Measurements from ENCODE around the gene PAF1. TPM values are rescaled to one million over a fixed set of nuclear protein-coding genes. Genes with fewer than 3 reads are reported as not detected.

Gene PAF1
- total RNA-seq, 4 donors from 2014 or later = 32.8 to 48.0 (median 44.0) TPM

GRCh38 chr19:39413272-39413910, 22.5 kb upstream of the PAF1 start:
- Histone ChIP-seq H3K36me3 (peaks cover under 1 to 31% of the 10 kb centered on the region in 2 donors), H3K27me3 (no peaks in the 10 kb centered on the region), H3K4me1 (peaks cover 0 to 64% (median 24%) of the 10 kb centered on the region in 3 donors), H3K9me3 (no peaks in the 10 kb centered on the region), H3K27ac (peak overlapping the region; percentile 96 to 100 (median 99)), H3K4me3 (peak overlapping the region; percentile 85 to 90)
- no peak for TF ChIP-seq POLR2A (IDR thresholded peaks at IDR 0.05)
- TF ChIP-seq POLR2AphosphoS5 (IDR thresholded peaks at IDR 0.05) = peak; percentile 51
- WGBS, 2 donors (ENCODE audit: low coverage in 1 of 2) = 0 to 1% methylated on average over 10 to 22 of the region's 54 CpGs
- no peak for ATAC-seq

DNA sequence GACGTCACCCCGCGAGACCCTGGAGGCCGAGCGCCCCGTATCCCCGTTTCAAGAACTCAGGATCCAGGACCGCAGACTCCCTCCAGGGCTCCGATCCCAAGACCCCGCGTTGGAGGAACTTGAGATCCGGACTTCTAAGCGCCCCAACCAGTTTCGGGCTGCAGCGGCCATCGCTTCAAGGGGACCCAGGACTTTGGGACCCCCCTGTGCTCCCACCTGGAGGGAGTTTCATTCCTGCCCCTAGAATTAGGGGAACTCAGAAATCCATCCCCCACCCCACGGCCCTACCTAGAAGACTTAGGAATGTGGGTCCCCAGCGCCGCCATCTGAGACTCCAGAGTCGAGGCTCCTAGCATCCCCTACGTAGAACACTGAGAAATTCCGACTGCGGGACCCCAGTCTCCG, 22.0 kb upstream of the PAF1 start:
- 0% methylated on average over 2 to 18 of the region's 24 CpGs for WGBS, 2 donors (ENCODE audit: low coverage in 1 of 2)
- Histone ChIP-seq H3K27me3 (no peaks in the 10 kb centered on the region), H3K4me1 (peaks cover 0 to 63% (median 24%) of the 10 kb centered on the region in 3 donors), H3K36me3 (peaks cover 4 to 31% of the 10 kb centered on the region in 2 donors), H3K9me3 (no peaks in the 10 kb centered on the region), H3K27ac (peak overlapping the region; percentile 96 to 100 (median 99)), H3K4me3 (peak overlapping the region; percentile 85 to 90)
- ATAC-seq = no peak
- TF ChIP-seq, protein P1, sequence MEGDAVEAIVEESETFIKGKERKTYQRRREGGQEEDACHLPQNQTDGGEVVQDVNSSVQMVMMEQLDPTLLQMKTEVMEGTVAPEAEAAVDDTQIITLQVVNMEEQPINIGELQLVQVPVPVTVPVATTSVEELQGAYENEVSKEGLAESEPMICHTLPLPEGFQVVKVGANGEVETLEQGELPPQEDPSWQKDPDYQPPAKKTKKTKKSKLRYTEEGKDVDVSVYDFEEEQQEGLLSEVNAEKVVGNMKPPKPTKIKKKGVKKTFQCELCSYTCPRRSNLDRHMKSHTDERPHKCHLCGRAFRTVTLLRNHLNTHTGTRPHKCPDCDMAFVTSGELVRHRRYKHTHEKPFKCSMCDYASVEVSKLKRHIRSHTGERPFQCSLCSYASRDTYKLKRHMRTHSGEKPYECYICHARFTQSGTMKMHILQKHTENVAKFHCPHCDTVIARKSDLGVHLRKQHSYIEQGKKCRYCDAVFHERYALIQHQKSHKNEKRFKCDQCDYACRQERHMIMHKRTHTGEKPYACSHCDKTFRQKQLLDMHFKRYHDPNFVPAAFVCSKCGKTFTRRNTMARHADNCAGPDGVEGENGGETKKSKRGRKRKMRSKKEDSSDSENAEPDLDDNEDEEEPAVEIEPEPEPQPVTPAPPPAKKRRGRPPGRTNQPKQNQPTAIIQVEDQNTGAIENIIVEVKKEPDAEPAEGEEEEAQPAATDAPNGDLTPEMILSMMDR (IDR thresholded peaks at IDR 0.05) = peak in 1 of 4 experiments; percentile 1
- TF ChIP-seq POLR2AphosphoS5 (IDR thresholded peaks at IDR 0.05) = no peak

DNA sequence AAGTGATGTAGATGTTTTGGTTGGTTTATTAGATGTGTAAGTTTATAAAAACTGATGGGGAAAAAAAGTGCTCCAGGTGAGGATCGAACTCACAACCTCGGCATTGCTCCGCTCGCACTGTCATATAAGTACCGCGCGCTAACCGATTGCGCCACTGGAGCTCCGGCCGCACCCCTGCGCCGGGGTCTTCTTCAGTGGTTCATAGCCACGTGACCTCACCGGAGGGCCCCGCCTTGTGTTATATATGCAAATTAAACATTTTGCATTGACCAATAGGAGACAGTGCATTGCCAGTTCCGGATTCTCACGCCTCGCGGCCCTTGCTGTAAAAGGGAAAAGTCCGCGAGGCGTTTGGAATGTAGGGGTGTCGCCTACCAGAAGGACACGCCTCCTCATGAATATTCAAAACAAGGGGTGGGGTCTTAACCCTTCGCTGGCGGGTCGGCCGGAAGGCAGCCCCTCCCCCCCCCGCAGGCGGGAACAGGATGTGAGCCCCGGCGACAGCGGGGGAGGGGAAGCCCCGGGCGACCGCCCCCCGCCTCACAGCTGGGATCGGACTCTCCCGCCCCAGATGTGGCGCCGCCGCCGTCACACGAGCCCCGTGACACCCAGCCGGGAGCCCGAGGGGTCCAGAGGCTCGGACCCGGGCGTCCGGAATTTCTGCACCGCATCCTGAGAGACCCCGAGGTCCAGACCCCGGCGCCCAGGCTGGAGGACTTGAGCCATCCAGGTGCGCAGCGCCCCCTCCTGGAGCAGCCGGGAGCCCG, 21.4 kb upstream of the PAF1 start, which contains the start of gene PLEKHG2:
PLEKHG2 (plus strand) TSS at position 570 of the 767 bp plus-strand sequence. CDS start 1,418 bp downstream, outside the sequence.
- Histone ChIP-seq H3K36me3 (peaks cover 4 to 31% of the 10 kb centered on the region in 2 donors), H3K4me1 (peaks cover 0 to 57% (median 24%) of the 10 kb centered on the region in 3 donors), H3K27ac (peak within 1 kb of the TSS; percentile 99 to 100 (median 99)), H3K27me3 (no peaks in the 10 kb centered on the region), H3K4me3 (peak within 1 kb of the TSS; percentile 85 to 90), H3K9me3 (no peaks in the 10 kb centered on the region)
- ATAC-seq = peak; percentile 55
- WGBS, 2 donors (ENCODE audit: low coverage in 1 of 2) = 0% methylated on average over 15 to 16 of the region's 60 CpGs
- TF ChIP-seq EP300 (IDR thresholded peaks at IDR 0.05) (no peak), POLR2A (IDR thresholded peaks at IDR 0.05) (peak; percentile 97 to 99), POLR2AphosphoS5 (IDR thresholded peaks at IDR 0.05) (peak; percentile 93)
- TF ChIP-seq, protein P1 (IDR thresholded peaks at IDR 0.05) = peak in 3 of 4 experiments; percentile 89 to 94 (median 93)

GRCh38 chr19:39411832-39412099, 20.9 kb upstream of the PAF1 start:
- peaks cover 0 to 52% (median 24%) of the 10 kb centered on the region in 3 donors for H3K4me1 ChIP-seq
- no peaks in the 10 kb centered on the region for H3K9me3 ChIP-seq
- H3K36me3 ChIP-seq = peaks cover 4 to 30% of the 10 kb centered on the region in 2 donors
- peak overlapping the region; percentile 84 to 90 for H3K4me3 ChIP-seq
- peak overlapping the region; percentile 99 to 100 (median 99) for H3K27ac ChIP-seq
- peak; percentile 33 for ATAC-seq
- WGBS, 2 donors (ENCODE audit: low coverage in 1 of 2) = 0% methylated on average over 5 of the region's 7 CpGs
- TF ChIP-seq, protein P1 (IDR thresholded peaks at IDR 0.05) = peak in 3 of 4 experiments; percentile 95 to 98 (median 98)
- no peak for TF ChIP-seq POLR2A (IDR thresholded peaks at IDR 0.05)
- peak; percentile 99 for TF ChIP-seq POLR2AphosphoS5 (IDR thresholded peaks at IDR 0.05)
- no peaks in the 10 kb centered on the region for H3K27me3 ChIP-seq

GRCh38 chr19:39411081-39411831, 20.4 kb upstream of the PAF1 start:
- TF ChIP-seq POLR2AphosphoS5 (IDR thresholded peaks at IDR 0.05) = peak; percentile 99
- TF ChIP-seq, protein P1 (IDR thresholded peaks at IDR 0.05) = peak in 1 of 4 experiments; percentile 12
- peak; percentile 80 to 85 for TF ChIP-seq POLR2A (IDR thresholded peaks at IDR 0.05)
- TF ChIP-seq EP300 (IDR thresholded peaks at IDR 0.05) = no peak
- Histone ChIP-seq H3K4me1 (peaks cover 0 to 47% (median 24%) of the 10 kb centered on the region in 3 donors), H3K4me3 (peak overlapping the region; percentile 84 to 90), H3K27me3 (no peaks in the 10 kb centered on the region), H3K36me3 (peaks cover 4 to 25% of the 10 kb centered on the region in 2 donors), H3K27ac (peak overlapping the region; percentile 99 to 100 (median 99)), H3K9me3 (no peaks in the 10 kb centered on the region)
- 8 to 10% methylated on average over 9 of the region's 9 CpGs for WGBS, 2 donors (ENCODE audit: low coverage in 1 of 2)
- ATAC-seq = peak; percentile 6

Data from gastroesophageal sphincter (tissue), 4 donors.